ENCODE data around the gene CCDC73.

The CCDC73 gene

DNA sequence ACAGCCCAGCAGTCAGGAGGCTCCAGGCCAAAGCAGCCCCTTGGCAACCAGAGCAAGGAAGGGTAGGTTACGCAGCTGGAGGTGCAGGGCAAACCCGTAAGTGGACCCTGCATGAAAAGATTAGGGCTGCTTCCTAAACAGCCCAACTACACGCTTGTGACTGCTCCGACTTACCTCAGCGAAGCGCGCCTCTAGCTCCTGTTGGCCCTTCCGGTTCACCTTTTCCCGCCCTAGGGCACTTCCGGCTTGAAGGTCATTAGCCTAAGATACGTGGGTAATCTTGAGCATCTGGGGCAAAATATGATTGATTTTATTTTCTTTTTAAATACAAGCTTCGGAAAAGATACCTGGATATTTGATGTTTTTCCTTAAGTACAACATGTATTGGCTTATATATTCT, at the start of gene CCDC73:
CCDC73 (minus strand) TSS at position 224 of the 400 bp plus-strand sequence. CDS start 34,419 bp downstream, outside the sequence.
- Mint-ChIP-seq H3K4me1 (peaks cover 13% of the 10 kb centered on the region), H3K27ac (no peak within 1 kb of the TSS), H3K9me3 (no peaks in the 10 kb centered on the region), H3K36me3 (ENCODE audit: low read depth) (no peaks in the 10 kb centered on the region), H3K27me3 (ENCODE audit: low read depth, poor library complexity) (peaks cover 13% of the 10 kb centered on the region), H3K4me3 (no peak within 1 kb of the TSS)
- TF ChIP-seq, protein P1, sequence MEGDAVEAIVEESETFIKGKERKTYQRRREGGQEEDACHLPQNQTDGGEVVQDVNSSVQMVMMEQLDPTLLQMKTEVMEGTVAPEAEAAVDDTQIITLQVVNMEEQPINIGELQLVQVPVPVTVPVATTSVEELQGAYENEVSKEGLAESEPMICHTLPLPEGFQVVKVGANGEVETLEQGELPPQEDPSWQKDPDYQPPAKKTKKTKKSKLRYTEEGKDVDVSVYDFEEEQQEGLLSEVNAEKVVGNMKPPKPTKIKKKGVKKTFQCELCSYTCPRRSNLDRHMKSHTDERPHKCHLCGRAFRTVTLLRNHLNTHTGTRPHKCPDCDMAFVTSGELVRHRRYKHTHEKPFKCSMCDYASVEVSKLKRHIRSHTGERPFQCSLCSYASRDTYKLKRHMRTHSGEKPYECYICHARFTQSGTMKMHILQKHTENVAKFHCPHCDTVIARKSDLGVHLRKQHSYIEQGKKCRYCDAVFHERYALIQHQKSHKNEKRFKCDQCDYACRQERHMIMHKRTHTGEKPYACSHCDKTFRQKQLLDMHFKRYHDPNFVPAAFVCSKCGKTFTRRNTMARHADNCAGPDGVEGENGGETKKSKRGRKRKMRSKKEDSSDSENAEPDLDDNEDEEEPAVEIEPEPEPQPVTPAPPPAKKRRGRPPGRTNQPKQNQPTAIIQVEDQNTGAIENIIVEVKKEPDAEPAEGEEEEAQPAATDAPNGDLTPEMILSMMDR (IDR thresholded peaks at IDR 0.05) = no peak
- DNase-seq = no peak

DNA sequence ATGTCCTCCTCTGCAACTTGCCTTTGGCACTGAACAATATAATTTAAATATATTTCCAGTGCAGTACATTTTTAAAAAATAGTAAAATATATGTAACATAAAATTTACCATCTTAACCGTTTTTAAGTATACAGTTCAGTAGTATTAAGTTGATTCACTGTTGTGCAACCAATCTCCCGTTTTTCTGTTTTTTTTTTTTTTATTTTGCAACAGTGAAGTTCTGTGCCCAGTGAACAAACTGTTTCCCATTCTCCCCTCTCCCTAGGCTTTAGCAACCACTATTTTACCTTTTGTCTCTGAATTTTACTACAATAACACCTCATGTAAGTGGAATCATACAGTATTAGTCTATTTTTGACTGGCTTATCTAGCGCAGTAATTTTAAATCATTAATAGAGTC, 49.1 kb upstream of the CCDC73 start:
- Mint-ChIP-seq H3K4me3 (no peak overlapping the region), H3K27ac (no peak overlapping the region), H3K9me3 (no peaks in the 10 kb centered on the region), H3K36me3 (ENCODE audit: low read depth) (no peaks in the 10 kb centered on the region), H3K4me1 (no peaks in the 10 kb centered on the region), H3K27me3 (ENCODE audit: low read depth, poor library complexity) (no peaks in the 10 kb centered on the region)
- TF ChIP-seq, protein P1 (IDR thresholded peaks at IDR 0.05) = no peak
- DNase-seq = no peak

DNA sequence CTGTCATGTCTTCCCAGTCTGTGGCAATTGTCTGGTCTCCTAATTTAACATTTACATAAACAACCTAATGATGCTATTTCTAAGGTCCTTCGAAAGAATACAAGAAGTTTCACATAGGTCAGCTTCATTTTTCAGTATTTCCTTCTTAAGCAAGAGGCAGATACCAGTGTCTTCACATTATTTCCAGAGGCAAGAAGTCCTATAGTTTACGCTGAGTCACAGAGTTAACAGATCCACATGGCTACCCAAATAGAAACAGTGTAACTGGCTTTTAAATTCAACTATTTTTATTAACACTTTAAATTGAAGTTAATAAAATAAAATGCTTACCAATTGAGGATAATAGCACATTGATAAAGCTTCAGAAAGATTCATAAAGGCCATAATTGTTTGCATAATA, 46.1 kb upstream of the CCDC73 start:
- Mint-ChIP-seq H3K4me3 (no peak overlapping the region), H3K36me3 (ENCODE audit: low read depth) (no peaks in the 10 kb centered on the region), H3K27ac (no peak overlapping the region), H3K27me3 (ENCODE audit: low read depth, poor library complexity) (peaks cover 3% of the 10 kb centered on the region), H3K4me1 (no peaks in the 10 kb centered on the region), H3K9me3 (no peaks in the 10 kb centered on the region)
- TF ChIP-seq, protein P1 (IDR thresholded peaks at IDR 0.05) = no peak
- DNase-seq = no peak

DNA sequence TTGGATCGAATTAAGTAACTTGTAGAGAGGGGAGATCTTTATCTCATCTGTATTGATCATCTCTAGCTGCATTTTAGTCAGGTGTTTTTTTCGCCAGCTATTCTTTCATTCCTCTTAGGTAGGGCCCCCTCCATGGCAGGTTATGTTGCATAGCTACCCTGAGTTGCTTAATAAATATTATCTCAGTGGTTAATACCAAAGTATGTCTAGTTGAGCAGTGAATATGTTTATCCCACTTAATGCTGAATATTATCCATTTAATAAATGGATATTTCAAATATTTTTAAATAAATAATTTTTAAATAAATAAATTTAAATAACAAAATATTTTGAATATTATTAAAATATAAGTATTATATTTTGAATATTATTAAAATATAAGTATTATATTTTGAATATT, 44.8 kb upstream of the CCDC73 start:
- no peak for DNase-seq
- no peaks in the 10 kb centered on the region for H3K4me1 Mint-ChIP-seq
- no peaks in the 10 kb centered on the region for H3K36me3 Mint-ChIP-seq (ENCODE audit: low read depth)
- no peak overlapping the region for H3K27ac Mint-ChIP-seq
- H3K27me3 Mint-ChIP-seq (ENCODE audit: low read depth, poor library complexity) = peaks cover 7% of the 10 kb centered on the region
- H3K4me3 Mint-ChIP-seq = no peak overlapping the region
- TF ChIP-seq, protein P1 (IDR thresholded peaks at IDR 0.05) = no peak
- no peaks in the 10 kb centered on the region for H3K9me3 Mint-ChIP-seq

DNA sequence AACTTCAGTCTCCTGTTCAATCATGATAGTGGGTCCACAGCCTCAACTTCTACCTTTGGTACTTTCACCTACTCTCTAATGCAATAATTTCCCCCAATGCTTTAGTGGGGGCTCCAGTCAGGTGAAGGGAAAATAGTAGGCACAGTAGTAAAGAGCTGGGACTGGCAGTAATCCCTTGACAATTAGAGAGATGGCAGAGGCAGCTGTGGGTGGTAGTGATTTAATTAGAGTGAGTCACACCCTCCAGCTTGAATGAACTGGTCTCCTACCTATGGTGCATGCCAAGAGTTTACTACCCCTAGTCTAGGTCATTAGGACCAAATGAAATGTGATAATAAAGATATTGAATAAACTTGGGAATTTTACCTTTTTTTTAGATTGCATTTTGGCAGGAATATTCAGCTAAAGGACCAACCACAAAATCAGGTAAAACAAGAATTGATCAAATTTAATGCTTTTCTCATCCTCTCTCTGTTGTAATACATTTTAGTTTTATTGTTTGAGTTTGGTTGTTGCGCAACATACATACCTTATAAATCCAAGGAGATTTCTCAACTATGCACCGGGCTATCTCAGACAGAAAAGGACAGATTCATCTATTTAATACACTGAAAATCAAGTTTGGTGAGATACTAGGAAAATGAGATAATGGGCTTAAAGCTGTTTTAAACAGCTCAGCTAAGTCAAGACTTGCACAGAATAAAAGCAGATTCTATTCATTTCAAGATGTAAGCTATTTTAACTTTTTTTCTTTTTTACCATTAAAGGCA, 44.2 kb upstream of the CCDC73 start:
- no peak for DNase-seq
- Mint-ChIP-seq H3K4me1 (no peaks in the 10 kb centered on the region), H3K9me3 (no peaks in the 10 kb centered on the region), H3K27ac (no peak overlapping the region), H3K4me3 (no peak overlapping the region), H3K36me3 (ENCODE audit: low read depth) (no peaks in the 10 kb centered on the region), H3K27me3 (ENCODE audit: low read depth, poor library complexity) (peaks cover 7% of the 10 kb centered on the region)
- TF ChIP-seq, protein P1 (IDR thresholded peaks at IDR 0.05) = no peak

DNA sequence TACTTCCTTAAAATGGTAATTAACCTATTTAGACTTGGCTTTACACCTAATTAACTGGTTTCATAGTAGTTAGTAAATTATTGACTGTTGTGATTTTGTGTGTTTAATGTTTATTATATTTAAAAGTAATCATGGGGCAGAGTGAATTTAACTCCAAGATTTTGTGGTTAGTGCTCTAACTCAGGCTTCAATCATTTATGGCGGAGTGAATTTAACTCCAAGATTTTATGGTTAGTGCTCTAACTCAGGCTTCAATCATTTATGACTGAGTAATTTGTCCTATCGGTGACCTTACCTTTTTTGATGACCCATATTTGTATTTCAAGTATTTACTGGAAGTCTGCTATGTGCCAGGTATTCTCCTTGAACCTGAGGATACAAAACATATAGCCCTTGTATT, 42.5 kb upstream of the CCDC73 start:
- no peak overlapping the region for H3K4me3 Mint-ChIP-seq
- DNase-seq = no peak
- no peaks in the 10 kb centered on the region for H3K4me1 Mint-ChIP-seq
- H3K9me3 Mint-ChIP-seq = no peaks in the 10 kb centered on the region
- no peaks in the 10 kb centered on the region for H3K36me3 Mint-ChIP-seq (ENCODE audit: low read depth)
- H3K27ac Mint-ChIP-seq = no peak overlapping the region
- TF ChIP-seq, protein P1 (IDR thresholded peaks at IDR 0.05) = no peak
- peaks cover 23% of the 10 kb centered on the region for H3K27me3 Mint-ChIP-seq (ENCODE audit: low read depth, poor library complexity)
